Stimulated activated CD4-positive, alpha-beta T cell treated with anti-CD3 and anti-CD28 coated beads, Interleukin-4, amount 100 ng/mL, for 24 hours (primary cell): ENCODE measurements around the gene SCN4A.
"Not testable (repeated sequence)": the region's sequence is repeated elsewhere in the genome, so short reads cannot be mapped to it uniquely, and the experiment has no call there.

Experiments
- DNase-seq: peaks from one replicate; pipeline ENCODE4 v3.0.0-alpha.2; 2020

SCN4A gene

GRCh38 chr17:63972796-63973195, at the start of gene SCN4A:
Gene SCN4A, minus strand, starts transcription at chr17:63972918. Its CDS starts 77 bp downstream, at chr17:63972841.
- DNase-seq = no peak

- DNase-seq = peak; percentile 87
Measured at GRCh38 chr17:64020056-64020766, 47.5 kb upstream of the SCN4A start, which contains the start of gene ICAM2. Gene ICAM2, minus strand, starts transcription at chr17:64020633. Its CDS starts 13,942 bp downstream, at chr17:64006691.

DNA sequence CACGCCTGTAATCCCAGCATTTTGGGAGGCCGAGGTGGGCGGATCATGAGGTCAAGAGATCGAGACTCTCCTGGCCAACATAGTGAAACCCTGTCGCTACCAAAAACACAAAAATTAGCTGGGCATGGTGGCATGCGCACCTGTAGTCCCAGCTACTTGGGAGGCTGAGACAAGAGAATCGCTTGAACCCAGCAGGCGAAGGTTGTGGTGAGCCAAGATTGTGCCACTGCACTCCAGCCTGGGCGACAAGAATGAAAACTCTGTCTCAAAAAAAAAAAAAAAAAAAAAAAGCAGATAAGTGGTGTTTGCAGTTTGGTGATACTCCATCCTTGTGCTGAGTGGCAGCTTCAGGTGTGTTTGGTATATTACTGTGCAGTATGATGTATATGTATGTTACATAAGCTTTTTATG, 46.8 kb upstream of the SCN4A start:
- not testable (repeated sequence) for DNase-seq

DNA sequence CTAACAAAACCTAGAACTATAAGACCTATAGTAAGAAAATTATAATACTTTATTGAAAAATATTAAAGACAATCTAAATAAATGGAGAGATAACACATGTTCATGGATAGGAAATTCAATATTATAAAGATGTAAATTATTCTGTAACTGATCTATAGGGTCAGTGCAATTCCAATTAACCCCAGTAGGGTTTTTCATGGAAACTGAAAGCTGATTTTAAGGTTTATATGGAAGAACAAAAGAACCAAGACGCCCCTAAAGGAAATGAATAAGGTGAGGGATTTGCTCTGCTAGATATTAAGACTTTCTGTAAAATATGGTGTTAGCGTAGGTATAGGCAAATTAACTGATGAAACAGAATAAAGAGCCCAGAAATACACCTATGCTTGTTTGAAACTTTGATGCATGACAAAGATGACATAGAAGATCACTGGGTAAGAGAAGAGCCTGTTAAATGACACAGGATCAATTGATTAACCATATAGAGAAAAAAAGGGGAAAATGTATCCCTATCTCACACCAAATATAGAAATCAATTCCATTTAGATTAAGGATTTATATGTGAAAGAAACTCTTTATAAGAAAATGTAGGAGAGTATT, 44.8 kb upstream of the SCN4A start:
- no peak for DNase-seq

DNA sequence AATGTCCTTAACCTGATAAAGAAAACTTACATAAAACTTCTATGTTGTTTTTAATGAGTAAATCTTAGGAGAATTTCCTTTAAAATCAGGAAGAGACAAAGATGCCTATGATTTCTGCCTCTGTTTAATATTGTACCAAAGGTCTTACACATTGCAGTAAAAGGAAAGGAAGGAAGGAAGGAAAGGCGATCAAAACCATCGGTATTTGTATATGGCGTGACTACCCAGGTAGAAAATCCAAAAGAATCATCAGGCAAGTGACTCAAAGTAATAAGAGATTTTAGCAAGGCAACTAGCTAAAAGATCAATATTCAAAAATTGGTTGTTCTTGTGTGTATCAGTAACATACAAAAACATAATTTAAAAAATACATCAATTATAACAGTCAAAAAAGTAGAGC, 44.3 kb upstream of the SCN4A start:
- no peak for DNase-seq

GRCh38 chr17:64016231-64016784, 43.6 kb upstream of the SCN4A start:
- no peak for DNase-seq

DNA sequence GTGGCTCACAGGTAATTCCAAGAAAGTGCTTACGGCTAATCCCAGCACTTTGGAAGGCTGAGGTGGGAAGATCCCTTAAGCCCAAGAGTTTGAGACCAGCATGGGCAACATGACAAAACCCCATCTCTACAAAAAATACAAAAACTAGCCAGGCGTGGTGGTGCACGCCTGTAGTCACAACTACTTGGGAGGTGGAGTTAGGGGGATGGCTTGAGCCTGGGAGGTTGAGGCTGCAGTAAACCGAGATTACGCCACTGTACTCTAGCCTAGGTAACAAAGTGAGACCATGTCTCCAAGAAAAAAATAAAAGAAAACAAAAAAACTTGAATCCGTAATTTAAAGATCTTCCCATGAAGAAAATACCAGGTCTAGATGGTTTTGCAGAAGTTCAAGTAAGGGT, 42.7 kb upstream of the SCN4A start:
- DNase-seq = no peak

DNA sequence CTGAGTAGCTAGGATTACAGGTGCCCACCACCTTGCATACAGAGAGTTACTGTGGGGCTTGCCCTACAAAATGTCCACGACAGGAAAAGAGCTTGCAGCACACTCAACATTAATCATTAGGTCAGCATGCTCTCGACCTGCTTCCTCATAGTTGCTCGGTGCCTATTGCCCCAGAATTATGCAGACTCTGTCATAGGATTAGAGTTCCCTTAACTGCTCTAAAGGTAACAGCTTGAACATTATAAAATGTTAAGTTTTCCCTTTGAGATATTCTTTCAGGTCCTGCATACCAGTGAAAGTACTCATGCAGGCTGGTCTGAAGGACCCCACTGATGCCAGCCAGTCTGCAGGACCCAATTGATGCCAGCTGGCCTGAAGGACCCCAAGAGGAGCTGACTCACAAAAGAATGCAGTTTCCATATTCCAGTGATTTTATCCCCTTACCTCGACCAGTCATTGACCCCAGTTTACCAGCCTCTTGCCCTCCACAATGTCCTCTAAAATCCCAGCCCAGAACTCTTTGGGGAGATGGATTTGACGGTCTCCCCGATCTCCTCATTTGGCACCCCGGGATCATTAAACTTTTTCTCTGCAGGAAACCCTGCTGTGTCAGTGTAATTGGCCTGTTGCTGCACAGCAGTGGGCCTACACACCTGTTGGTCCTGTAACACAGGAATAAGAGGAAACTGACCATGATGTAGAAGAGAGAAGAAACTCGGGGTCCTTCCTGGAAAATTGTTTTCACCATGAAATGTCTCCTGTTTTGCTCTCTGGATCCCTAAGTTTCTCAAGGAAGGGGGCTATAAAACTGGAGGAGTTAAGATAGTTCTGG, 37.1 kb upstream of the SCN4A start:
- no peak for DNase-seq

DNA sequence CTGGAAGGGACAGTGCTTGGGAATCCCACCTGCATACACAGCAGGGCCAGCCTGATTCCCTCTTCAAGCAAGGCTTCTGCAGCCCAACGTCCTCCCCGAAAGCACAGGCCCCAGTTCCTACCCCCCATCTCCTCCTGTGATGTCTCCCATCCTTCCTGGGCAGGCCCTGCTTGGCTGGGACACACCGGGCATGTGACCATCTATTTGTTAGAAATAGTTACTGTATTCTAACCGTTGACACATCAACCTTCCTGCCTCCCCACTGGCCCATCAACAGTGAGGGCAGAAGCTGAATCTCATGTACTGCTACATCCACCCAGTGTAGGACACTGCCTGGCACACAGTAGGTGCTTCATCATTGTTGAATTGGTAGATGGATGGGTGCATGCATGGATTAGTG, 36.1 kb upstream of the SCN4A start:
- no peak for DNase-seq

DNA sequence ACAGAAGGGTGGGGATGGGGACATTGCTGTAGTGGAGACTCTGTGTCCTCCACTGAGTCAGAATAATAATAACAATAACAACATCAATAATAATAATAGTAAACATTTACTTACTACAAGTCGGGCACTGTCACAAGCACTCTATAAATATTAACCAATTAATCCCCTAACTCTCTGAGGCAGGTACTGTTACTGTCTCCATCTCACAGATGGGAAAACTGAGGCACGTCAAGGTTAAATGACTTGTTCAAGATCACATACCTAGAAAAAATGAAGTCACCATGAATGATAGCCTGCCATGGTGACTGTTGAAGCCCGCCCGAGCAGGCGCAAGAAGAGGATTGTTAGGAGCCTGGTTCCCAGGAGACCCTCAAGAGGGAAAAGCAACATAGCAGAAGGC, 35.6 kb upstream of the SCN4A start:
- no peak for DNase-seq

DNA sequence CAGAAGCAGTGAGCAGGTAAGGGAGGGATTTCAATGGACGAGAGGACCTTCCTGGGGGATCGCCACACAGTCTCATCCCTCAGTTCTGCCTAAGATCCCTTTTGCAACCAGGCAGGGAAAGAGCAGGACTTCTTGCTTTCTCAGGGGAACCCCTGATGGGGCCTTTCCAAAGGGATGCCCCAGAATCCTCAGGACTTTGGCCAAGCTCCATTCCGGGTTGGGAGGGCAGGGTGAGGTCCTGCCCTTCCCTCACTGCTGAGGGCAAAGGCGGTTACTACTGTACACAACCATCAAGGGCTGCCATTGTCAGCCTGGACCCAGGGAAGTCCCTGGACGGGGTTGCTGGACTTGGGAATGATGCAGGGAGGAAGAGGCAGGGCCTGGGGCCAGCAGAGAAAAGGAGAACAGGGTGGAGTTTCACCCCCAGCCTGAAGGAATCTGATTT, 35.1 kb upstream of the SCN4A start:
- no peak for DNase-seq

GRCh38 chr17:64007089-64007837, 34.5 kb upstream of the SCN4A start:
- not testable (repeated sequence) for DNase-seq

DNA sequence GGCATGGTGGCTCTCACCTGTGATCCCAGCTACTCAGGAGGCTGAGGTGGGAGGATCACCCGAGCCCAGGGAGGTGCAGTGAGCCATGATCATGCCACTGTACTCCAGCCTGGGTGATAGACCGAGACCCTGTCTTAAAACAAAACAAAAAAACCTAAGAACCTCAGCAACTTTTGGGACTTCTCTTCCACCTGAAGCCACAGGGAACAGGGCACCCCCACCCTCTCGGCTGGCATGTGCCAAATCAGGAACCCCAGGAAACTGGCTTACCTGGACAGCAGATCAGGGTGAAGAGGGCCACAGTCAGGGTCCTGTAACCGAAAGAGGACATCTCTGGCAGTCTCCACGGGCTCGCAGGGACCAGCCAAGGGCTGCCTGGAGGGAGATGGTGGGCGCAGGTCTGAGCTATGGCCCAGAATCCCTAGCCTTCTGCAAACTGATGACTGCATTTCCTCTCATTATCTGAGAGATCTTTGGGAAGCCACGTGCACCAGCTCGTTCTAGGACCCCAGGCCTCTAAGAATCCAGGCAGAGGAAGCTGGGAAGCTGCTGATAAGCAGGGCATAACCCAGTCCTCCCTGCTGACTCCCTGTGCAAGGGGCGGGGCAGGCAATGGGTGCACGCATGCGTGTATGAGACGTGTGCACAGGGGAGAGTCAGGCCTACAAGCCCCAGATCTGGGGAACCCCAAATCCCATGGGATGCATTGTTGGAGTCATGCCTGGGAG, 33.8 kb upstream of the SCN4A start:
- no peak for DNase-seq

- no peak for DNase-seq
Measured at GRCh38 chr17:64005734-64006167, 33.0 kb upstream of the SCN4A start.

DNA sequence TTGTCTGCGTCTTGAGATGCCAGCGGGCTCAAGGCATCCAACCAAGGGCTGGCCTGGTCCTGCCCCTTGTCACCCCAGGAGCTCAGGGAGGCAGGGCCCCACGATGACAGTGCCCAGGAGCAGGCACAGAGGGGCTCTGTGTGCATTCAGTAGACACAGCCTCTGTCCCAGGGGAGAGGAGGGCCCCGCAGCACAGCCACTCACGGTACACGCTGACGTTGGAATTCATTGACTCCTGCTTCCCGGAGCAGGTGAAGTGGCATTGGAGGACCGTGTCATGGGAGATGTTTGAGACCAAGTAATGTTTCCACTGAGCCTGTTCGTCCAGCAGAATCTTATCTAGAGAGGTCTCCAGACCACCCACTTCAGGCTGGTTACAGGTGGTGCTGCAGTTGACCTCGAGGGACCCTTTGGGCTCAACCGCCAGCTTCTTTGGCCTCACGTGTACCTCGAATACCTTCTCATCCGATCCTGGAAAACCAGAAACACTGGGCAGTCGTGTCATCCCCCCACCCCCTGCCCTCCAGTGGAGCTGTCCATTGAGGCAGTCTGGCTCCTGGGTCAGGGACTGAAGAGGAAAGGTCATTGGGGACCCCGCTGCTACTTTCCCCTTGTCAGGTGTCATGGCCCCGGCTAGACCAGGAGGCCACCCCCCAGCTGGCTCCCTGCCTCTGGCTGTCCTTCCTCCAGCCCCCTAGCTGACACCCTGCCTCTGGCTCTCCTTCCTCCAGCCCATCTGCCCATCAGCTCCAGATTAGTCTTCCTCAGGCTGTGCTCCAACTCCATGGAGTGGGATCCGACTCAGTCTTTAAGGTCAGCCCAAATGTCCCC, 32.4 kb upstream of the SCN4A start:
- DNase-seq = no peak

DNA sequence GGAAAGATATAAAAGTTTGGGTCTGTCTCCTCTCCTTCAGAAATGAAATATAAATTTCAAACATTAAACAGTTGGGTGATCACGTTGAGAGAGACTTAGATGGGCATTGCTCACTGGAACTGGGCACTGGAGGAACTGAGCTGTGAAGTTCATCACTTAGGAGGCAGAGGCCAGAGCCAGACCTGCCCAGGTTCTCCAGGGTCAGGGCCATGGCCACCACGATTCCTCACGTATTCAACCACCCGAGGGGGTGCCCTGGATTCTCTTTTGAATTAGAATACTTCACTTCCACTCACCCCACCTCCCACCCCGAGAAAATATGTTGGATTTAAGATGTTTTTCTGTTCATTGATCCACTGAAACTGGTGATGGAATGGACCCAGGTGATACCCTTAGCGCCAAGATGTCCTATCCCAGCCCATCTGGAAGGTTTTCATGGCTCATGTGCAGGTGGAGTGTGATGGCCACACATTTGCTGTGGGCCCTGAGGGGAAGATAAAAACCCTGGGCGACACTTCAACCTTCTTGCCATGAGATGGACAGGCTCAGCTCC, 31.6 kb upstream of the SCN4A start:
- DNase-seq = no peak

DNA sequence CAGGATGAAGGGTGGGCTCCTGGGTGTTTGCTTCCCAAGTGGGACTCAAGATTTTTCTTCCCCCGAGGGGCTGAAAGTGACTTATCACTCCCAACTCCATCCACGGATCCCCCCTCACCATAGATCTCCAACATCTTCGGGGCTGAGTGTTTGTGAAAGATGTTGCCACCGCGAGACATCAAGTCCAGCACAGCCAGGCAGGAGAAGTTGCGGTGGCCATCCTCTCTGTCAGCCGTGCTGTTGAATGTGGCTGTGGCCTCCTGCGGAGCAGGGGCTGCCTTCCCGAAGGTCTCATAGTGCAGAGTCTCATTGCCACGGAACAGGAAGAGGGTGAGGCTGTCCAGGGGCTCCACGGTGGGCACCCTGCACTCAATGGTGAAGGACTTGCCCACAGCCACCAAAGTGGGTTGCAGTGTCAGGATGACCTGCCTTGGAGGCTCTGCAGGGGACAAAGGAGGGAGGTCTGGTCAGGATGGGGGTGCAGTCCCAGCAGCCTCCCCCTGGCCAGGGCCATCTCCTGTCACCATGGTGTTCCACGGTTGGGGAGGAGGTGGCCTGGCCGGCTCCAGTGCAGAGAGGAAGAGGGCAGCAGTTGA, 30.9 kb upstream of the SCN4A start:
- DNase-seq = no peak

GRCh38 chr17:64002658-64003525, 30.2 kb upstream of the SCN4A start:
- no peak for DNase-seq
